OCI-LY3 (cell line): Measurements from ENCODE around the gene EPC2.

Experiments used
- H2AFZ ChIP-seq: fragments of 200-600, 300-600 bp; shearing (Covaris generic); 2 replicates; pipeline ENCODE4 v1.6.0; 2014; ENCODE audit warnings: antibody characterized with exemption, low read depth, low read length
- H3K27ac ChIP-seq: fragments of 200-600, 300-600 bp; sonication (generic); 2 replicates; pipeline ENCODE4 v1.5.1; 2014; ENCODE audit warnings: mild to moderate bottlenecking, low read length, moderate library complexity, mixed read lengths
- H3K27me3 ChIP-seq: fragments of 200-600, 300-600 bp; sonication (generic); 2 replicates; pipeline ENCODE4 v1.6.1; 2014; ENCODE audit warnings: low read depth, low read length, mixed read lengths
- H3K36me3 ChIP-seq: fragments of 200-600, 300-600 bp; sonication (generic); replicated peaks from 2 replicates; pipeline ENCODE3; 2014; ENCODE audit warnings: low read depth, low read length, mixed read lengths
- H3K4me1 ChIP-seq: fragments of 300-600, 200-600 bp; sonication (generic); 2 replicates; pipeline ENCODE4 v1.6.1; 2014; ENCODE audit warnings: low read length, mixed read lengths
- H3K4me2 ChIP-seq: fragments of 200-600, 300-600 bp; sonication (generic); 2 replicates; pipeline ENCODE4 v1.6.1; 2014; ENCODE audit warnings: low read length, mixed read lengths
- H3K4me3 ChIP-seq: fragments of 300-600, 200-600 bp; sonication (generic); 2 replicates; pipeline ENCODE4 v1.5.1; 2014; ENCODE audit warnings: antibody characterized with exemption, mild to moderate bottlenecking, low read length, moderate library complexity
- H3K79me2 ChIP-seq: fragments of 300-600, 200-600 bp; shearing (Covaris generic); 2 replicates; pipeline ENCODE4 v1.6.1; 2014; ENCODE audit warnings: mild to moderate bottlenecking, low read length, mixed read lengths
- H3K9ac ChIP-seq: fragments of 300-600, 200-600 bp; shearing (Covaris generic); 2 replicates; pipeline ENCODE4 v1.6.0; 2014; ENCODE audit warnings: mild to moderate bottlenecking, low read length, moderate library complexity
- H3K9me3 ChIP-seq: fragments of 200-600, 300-600 bp; shearing (Covaris generic); 2 replicates; pipeline ENCODE4 v1.6.1; 2014; ENCODE audit warnings: low read length, mixed read lengths; ENCODE audit not compliant: insufficient read depth
- H4K20me1 ChIP-seq: fragments of 200-600, 300-600 bp; sonication (generic); 2 replicates; pipeline ENCODE4 v1.6.1; 2016; ENCODE audit warnings: low read length, mixed read lengths; ENCODE audit not compliant: insufficient read depth
- CTCF ChIP-seq: fragments of 200-600, 300-600 bp; sonication (generic); IDR thresholded peaks from 2 replicates; pipeline ENCODE4 v1.5.1; 2014; ENCODE audit warnings: antibody characterized with exemption, low read length, low read depth
- EZH2phosphoT487 ChIP-seq: fragments of 200-600 bp; shearing (Covaris generic); IDR thresholded peaks from 2 replicates; pipeline ENCODE4 v1.6.1; 2018; ENCODE audit warnings: antibody characterized with exemption, mixed run types, low read depth

EPC2 gene

GRCh38 chr2:148649936-148650335 lies 5.4 kb downstream of the EPC2 start:
- TF ChIP-seq EZH2phosphoT487 (no peak), CTCF (no peak)
- no peak overlapping the region for H3K4me2 ChIP-seq
- peaks cover 29% of the 10 kb centered on the region for H3K4me1 ChIP-seq
- H3K9ac ChIP-seq, result no peak overlapping the region
- no peak overlapping the region for H3K27ac ChIP-seq
- H3K79me2 ChIP-seq, result peaks cover 97% of the 10 kb centered on the region
- H3K36me3 ChIP-seq, result no peaks in the 10 kb centered on the region
- H3K9me3 ChIP-seq, result no peaks in the 10 kb centered on the region
- H3K27me3 ChIP-seq, result no peaks in the 10 kb centered on the region
- peaks cover 91% of the 10 kb centered on the region for H4K20me1 ChIP-seq
- no peak overlapping the region for H2AFZ ChIP-seq
- no peak overlapping the region for H3K4me3 ChIP-seq

- no peak overlapping the region for H3K4me3 ChIP-seq
- H3K36me3 ChIP-seq, result no peaks in the 10 kb centered on the region
- peaks cover 100% of the 10 kb centered on the region for H3K79me2 ChIP-seq
- H3K9ac ChIP-seq, result no peak overlapping the region
- no peak overlapping the region for H3K4me2 ChIP-seq
- peaks cover 30% of the 10 kb centered on the region for H3K4me1 ChIP-seq
- H3K27me3 ChIP-seq, result no peaks in the 10 kb centered on the region
- H2AFZ ChIP-seq, result no peak overlapping the region
- no peaks in the 10 kb centered on the region for H3K9me3 ChIP-seq
- peaks cover 94% of the 10 kb centered on the region for H4K20me1 ChIP-seq
- no peak overlapping the region for H3K27ac ChIP-seq
- TF ChIP-seq CTCF, result no peak
- TF ChIP-seq EZH2phosphoT487, result no peak
Observed at GRCh38 chr2:148650881-148651280, 6.3 kb downstream of the EPC2 start.

- H3K4me1 ChIP-seq, result peaks cover 30% of the 10 kb centered on the region
- no peak overlapping the region for H3K9ac ChIP-seq
- no peak overlapping the region for H3K4me3 ChIP-seq
- TF ChIP-seq EZH2phosphoT487, result no peak
- no peak for TF ChIP-seq CTCF
- H3K4me2 ChIP-seq, result peak overlapping the region; percentile 24
- H3K27me3 ChIP-seq, result no peaks in the 10 kb centered on the region
- no peak overlapping the region for H3K27ac ChIP-seq
- peaks cover 100% of the 10 kb centered on the region for H3K79me2 ChIP-seq
- H4K20me1 ChIP-seq, result peaks cover 94% of the 10 kb centered on the region
- H3K9me3 ChIP-seq, result no peaks in the 10 kb centered on the region
- H3K36me3 ChIP-seq, result no peaks in the 10 kb centered on the region
- H2AFZ ChIP-seq, result no peak overlapping the region
Observed at GRCh38 chr2:148651972-148652371, 7.4 kb downstream of the EPC2 start.

- peak overlapping the region; percentile 37; the same call in 1 of the 2 replicates for H3K27ac ChIP-seq
- H3K36me3 ChIP-seq, result no peaks in the 10 kb centered on the region
- H3K4me3 ChIP-seq, result peak overlapping the region; percentile 52
- peak overlapping the region; percentile 81 for H3K4me2 ChIP-seq
- no peaks in the 10 kb centered on the region for H3K27me3 ChIP-seq
- H3K79me2 ChIP-seq, result peaks cover 100% of the 10 kb centered on the region
- peaks cover 30% of the 10 kb centered on the region for H3K4me1 ChIP-seq
- H3K9ac ChIP-seq, result no peak overlapping the region
- TF ChIP-seq EZH2phosphoT487 (no peak), CTCF (no peak)
- H3K9me3 ChIP-seq, result no peaks in the 10 kb centered on the region
- H2AFZ ChIP-seq, result no peak overlapping the region
- peaks cover 97% of the 10 kb centered on the region for H4K20me1 ChIP-seq
Observed at GRCh38 chr2:148653437-148653836, 8.9 kb downstream of the EPC2 start.
